HepG2 (cell line): Measurements from ENCODE around the gene CFL1. TPM values are rescaled to one million over a fixed set of nuclear protein-coding genes. Genes with fewer than 3 reads are reported as not detected.

ENCODE experiments used
- AGO1 ChIP-seq: fragments of 200-400 bp; formaldehyde crosslinking; IDR thresholded peaks from 2 replicates; pipeline ENCODE4 v1.6.1; 2017; ENCODE audit warnings: mild to moderate bottlenecking, low read depth, low read length, moderate library complexity; ENCODE audit not compliant: poor library complexity, severe bottlenecking
- EED ChIP-seq: sonication (generic); formaldehyde crosslinking; IDR thresholded peaks from 2 replicates; pipeline ENCODE4 v1.5.0; 2020; ENCODE audit warnings: mild to moderate bottlenecking, missing genetic modification reagents
- GATAD1 ChIP-seq: IDR thresholded peaks from 2 replicates; pipeline ENCODE4 v1.6.1; 2016; ENCODE audit warnings: missing genetic modification reagents, missing compliant biosample characterization
- IRX3 ChIP-seq: sonication (generic); formaldehyde crosslinking; IDR thresholded peaks from 2 replicates; pipeline ENCODE4 v1.8.1; 2023; ENCODE audit warnings: mild to moderate bottlenecking, low read depth, missing genetic modification reagents, borderline replicate concordance
- KDM6A ChIP-seq: IDR thresholded peaks from 2 replicates; pipeline ENCODE4 v1.6.1; 2016; ENCODE audit warnings: low read depth
- SMAD9 ChIP-seq: sonication (generic); formaldehyde crosslinking; IDR thresholded peaks from 2 replicates; pipeline ENCODE4 v1.5.1; 2020; ENCODE audit warnings: mild to moderate bottlenecking, missing genetic modification reagents
- SP1 ChIP-seq, 2 experiments: fragments of 450-650 bp in 1 of 2; sonication (generic) in 1 of 2; formaldehyde crosslinking in 1 of 2; IDR thresholded peaks; 2 replicates each; pipeline versions ENCODE4 v1.4.0 to v1.6.1; 2016 to 2020; ENCODE audit warnings: missing genetic modification reagents in 1 of 2
- ZNF263 ChIP-seq: sonication (generic); formaldehyde crosslinking; IDR thresholded peaks from 2 replicates; pipeline ENCODE4 v1.4.0; 2020; ENCODE audit warnings: missing genetic modification reagents
- ZNF296 ChIP-seq: sonication (generic); formaldehyde crosslinking; conservative IDR thresholded peaks from 2 replicates; pipeline ENCODE4 v1.5.0; 2020; ENCODE audit warnings: mild to moderate bottlenecking, missing genetic modification reagents
- ZNF776 ChIP-seq: sonication (generic); formaldehyde crosslinking; IDR thresholded peaks from 2 replicates; pipeline ENCODE4 v1.4.0; 2020; ENCODE audit warnings: mild to moderate bottlenecking, missing genetic modification reagents
- polyA plus RNA-seq, 8 experiments: library from polyadenylated mRNA; depleted of rRNA in 3 of 8; stranded (reverse) in 7 of 8; unstranded in 1 of 8; fragments of >200 nt; fragmentation: Illumina TruSeq in 4 of 8; extraction: Trizol in 4 of 8; gene quantifications; 2 replicates each; pipeline versions ENCODE4 v1.2.1 to v1.2.3, GENCODE V29; 2011 to 2016; ENCODE audit warnings: low read depth in 4 of 8, missing spikeins in 1 of 8, mixed read lengths in 1 of 8; ENCODE audit not compliant: insufficient read depth in 1 of 8
- total RNA-seq, 5 experiments: library from RNA; depleted of rRNA; stranded (reverse); fragments of >200 nt; fragmentation: Illumina TruSeq; extraction: Trizol; gene quantifications; 2 replicates each; pipeline ENCODE4 v1.2.3, GENCODE V29; 2016; ENCODE audit warnings: low read depth in 1 of 5
- TF ChIP-seq, protein P1 (sequence below), 2 experiments: sonication (generic) in 1 of 2; formaldehyde crosslinking in 1 of 2; IDR thresholded peaks; 2 replicates each; pipeline versions ENCODE4 v1.5.1 to v1.6.1; 2011 to 2020; ENCODE audit warnings: borderline replicate concordance in 1 of 2, low read depth in 1 of 2, low read length in 1 of 2, mild to moderate bottlenecking in 1 of 2, missing genetic modification reagents in 1 of 2, moderate library complexity in 1 of 2
- TF ChIP-seq, protein P2 (sequence below): sonication (generic); formaldehyde crosslinking; IDR thresholded peaks from 2 replicates; pipeline ENCODE4 v1.4.0; 2020; ENCODE audit warnings: missing genetic modification reagents
- TF ChIP-seq, protein P3 (sequence below): sonication (generic); formaldehyde crosslinking; IDR thresholded peaks from 2 replicates; pipeline ENCODE4 v1.4.0; 2020; ENCODE audit warnings: missing genetic modification reagents, low read depth, mild to moderate bottlenecking, borderline replicate concordance
- TF ChIP-seq, protein P4 (sequence below): sonication (generic); formaldehyde crosslinking; IDR thresholded peaks from 2 replicates; pipeline ENCODE4 v1.8.1; 2023; ENCODE audit warnings: mild to moderate bottlenecking, missing genetic modification reagents
- TF ChIP-seq, protein P5 (sequence below): IDR thresholded peaks from 2 replicates; pipeline ENCODE4 v1.6.1; 2012; ENCODE audit warnings: inconsistent platforms
- TF ChIP-seq, protein P6 (sequence below): sonication (generic); formaldehyde crosslinking; IDR thresholded peaks from 2 replicates; pipeline ENCODE4 v1.8.0; 2023; ENCODE audit warnings: mild to moderate bottlenecking, missing genetic modification reagents
- TF ChIP-seq, protein P7 (sequence below): IDR thresholded peaks from 2 replicates; pipeline ENCODE4 v1.6.1; 2016

CFL1 gene
- total and polyA plus RNA-seq, 2 of the 13 experiments (the other 11 are each of a cell fraction or from before 2014, with no cell fraction given): 379 to 383 TPM

DNA sequence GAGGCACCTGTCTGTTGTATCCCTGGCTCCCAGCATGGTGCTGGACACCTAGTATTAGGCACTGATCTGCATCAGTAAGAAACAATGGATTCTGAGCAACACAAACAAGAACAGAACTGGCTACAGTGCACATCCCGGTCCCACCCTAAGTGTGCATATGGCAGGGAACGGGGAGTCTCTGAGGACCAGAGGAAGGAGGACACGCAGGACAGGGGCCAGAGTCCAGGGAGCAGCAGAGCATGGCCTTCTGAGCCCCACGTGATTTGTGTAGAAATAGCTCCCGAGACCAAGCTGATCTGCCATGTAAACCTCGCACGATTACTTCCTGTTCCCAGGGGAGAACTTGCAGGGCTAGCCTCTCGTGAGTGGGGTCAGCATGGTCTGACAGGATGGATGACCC lies 36.9 kb downstream of the CFL1 start (continued):
- TF ChIP-seq, protein P1, sequence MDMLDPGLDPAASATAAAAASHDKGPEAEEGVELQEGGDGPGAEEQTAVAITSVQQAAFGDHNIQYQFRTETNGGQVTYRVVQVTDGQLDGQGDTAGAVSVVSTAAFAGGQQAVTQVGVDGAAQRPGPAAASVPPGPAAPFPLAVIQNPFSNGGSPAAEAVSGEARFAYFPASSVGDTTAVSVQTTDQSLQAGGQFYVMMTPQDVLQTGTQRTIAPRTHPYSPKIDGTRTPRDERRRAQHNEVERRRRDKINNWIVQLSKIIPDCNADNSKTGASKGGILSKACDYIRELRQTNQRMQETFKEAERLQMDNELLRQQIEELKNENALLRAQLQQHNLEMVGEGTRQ (IDR thresholded peaks at IDR 0.05; ENCODE audit: low read depth, low read length): peak; percentile 71
- TF ChIP-seq, protein P1 (CRISPR knock-in tag; IDR thresholded peaks at IDR 0.05; ENCODE audit: borderline replicate concordance): peak; percentile 75; the same call in 1 of the 2 replicates
- TF ChIP-seq ZNF296 (CRISPR knock-in tag) (no peak), ZNF776 (CRISPR knock-in tag) (no peak), AGO1 (no peak), ZNF263 (peak; percentile 69), IRX3 (CRISPR knock-in tag) (no peak), GATAD1 (CRISPR knock-in tag) (no peak), EED (CRISPR knock-in tag) (no peak), SMAD9 (no peak), KDM6A (CRISPR knock-in tag) (peak; percentile 20; the same call in 1 of the 2 replicates), SP1 (IDR thresholded peaks at IDR 0.05) (no peak), SP1 (CRISPR knock-in tag; IDR thresholded peaks at IDR 0.05) (no peak)
- TF ChIP-seq, protein P2, sequence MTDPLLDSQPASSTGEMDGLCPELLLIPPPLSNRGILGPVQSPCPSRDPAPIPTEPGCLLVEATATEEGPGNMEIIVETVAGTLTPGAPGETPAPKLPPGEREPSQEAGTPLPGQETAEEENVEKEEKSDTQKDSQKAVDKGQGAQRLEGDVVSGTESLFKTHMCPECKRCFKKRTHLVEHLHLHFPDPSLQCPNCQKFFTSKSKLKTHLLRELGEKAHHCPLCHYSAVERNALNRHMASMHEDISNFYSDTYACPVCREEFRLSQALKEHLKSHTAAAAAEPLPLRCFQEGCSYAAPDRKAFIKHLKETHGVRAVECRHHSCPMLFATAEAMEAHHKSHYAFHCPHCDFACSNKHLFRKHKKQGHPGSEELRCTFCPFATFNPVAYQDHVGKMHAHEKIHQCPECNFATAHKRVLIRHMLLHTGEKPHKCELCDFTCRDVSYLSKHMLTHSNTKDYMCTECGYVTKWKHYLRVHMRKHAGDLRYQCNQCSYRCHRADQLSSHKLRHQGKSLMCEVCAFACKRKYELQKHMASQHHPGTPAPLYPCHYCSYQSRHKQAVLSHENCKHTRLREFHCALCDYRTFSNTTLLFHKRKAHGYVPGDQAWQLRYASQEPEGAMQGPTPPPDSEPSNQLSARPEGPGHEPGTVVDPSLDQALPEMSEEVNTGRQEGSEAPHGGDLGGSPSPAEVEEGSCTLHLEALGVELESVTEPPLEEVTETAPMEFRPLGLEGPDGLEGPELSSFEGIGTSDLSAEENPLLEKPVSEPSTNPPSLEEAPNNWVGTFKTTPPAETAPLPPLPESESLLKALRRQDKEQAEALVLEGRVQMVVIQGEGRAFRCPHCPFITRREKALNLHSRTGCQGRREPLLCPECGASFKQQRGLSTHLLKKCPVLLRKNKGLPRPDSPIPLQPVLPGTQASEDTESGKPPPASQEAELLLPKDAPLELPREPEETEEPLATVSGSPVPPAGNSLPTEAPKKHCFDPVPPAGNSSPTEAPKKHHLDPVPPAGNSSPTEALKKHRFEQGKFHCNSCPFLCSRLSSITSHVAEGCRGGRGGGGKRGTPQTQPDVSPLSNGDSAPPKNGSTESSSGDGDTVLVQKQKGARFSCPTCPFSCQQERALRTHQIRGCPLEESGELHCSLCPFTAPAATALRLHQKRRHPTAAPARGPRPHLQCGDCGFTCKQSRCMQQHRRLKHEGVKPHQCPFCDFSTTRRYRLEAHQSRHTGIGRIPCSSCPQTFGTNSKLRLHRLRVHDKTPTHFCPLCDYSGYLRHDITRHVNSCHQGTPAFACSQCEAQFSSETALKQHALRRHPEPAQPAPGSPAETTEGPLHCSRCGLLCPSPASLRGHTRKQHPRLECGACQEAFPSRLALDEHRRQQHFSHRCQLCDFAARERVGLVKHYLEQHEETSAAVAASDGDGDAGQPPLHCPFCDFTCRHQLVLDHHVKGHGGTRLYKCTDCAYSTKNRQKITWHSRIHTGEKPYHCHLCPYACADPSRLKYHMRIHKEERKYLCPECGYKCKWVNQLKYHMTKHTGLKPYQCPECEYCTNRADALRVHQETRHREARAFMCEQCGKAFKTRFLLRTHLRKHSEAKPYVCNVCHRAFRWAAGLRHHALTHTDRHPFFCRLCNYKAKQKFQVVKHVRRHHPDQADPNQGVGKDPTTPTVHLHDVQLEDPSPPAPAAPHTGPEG (CRISPR knock-in tag): no peak
- TF ChIP-seq, protein P3, sequence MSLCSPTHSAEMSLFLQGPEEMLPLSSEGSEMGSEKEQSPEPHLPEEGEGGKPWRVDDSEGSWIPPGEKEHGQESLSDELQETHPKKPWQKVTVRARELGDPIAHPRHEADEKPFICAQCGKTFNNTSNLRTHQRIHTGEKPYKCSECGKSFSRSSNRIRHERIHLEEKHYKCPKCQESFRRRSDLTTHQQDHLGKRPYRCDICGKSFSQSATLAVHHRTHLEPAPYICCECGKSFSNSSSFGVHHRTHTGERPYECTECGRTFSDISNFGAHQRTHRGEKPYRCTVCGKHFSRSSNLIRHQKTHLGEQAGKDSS (CRISPR knock-in tag): no peak; the same call in 1 of the 2 replicates
- TF ChIP-seq, protein P4, sequence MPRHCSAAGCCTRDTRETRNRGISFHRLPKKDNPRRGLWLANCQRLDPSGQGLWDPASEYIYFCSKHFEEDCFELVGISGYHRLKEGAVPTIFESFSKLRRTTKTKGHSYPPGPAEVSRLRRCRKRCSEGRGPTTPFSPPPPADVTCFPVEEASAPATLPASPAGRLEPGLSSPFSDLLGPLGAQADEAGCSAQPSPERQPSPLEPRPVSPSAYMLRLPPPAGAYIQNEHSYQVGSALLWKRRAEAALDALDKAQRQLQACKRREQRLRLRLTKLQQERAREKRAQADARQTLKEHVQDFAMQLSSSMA: no peak
- TF ChIP-seq, protein P5, sequence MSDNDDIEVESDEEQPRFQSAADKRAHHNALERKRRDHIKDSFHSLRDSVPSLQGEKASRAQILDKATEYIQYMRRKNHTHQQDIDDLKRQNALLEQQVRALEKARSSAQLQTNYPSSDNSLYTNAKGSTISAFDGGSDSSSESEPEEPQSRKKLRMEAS: peak; percentile 62; the same call in 1 of the 2 replicates
- TF ChIP-seq, protein P6, sequence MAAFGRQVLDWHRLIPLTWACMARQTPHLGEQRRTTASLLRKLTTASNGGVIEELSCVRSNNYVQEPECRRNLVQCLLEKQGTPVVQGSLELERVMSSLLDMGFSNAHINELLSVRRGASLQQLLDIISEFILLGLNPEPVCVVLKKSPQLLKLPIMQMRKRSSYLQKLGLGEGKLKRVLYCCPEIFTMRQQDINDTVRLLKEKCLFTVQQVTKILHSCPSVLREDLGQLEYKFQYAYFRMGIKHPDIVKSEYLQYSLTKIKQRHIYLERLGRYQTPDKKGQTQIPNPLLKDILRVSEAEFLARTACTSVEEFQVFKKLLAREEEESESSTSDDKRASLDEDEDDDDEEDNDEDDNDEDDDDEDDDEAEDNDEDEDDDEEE (CRISPR knock-in tag): no peak
- TF ChIP-seq, protein P7, sequence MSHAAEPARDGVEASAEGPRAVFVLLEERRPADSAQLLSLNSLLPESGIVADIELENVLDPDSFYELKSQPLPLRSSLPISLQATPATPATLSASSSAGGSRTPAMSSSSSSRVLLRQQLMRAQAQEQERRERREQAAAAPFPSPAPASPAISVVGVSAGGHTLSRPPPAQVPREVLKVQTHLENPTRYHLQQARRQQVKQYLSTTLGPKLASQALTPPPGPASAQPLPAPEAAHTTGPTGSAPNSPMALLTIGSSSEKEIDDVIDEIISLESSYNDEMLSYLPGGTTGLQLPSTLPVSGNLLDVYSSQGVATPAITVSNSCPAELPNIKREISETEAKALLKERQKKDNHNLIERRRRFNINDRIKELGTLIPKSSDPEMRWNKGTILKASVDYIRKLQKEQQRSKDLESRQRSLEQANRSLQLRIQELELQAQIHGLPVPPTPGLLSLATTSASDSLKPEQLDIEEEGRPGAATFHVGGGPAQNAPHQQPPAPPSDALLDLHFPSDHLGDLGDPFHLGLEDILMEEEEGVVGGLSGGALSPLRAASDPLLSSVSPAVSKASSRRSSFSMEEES (CRISPR knock-in tag): peak; percentile 75; the same call in 1 of the 2 replicates
